DMS53 (cell line): ENCODE measurements around the gene HERPUD2.

ENCODE experiments used
- DNase-seq: peaks from one replicate; lab custom pipeline; 2025; lab: John Stamatoyannopoulos, UW

HERPUD2 gene, protein sequence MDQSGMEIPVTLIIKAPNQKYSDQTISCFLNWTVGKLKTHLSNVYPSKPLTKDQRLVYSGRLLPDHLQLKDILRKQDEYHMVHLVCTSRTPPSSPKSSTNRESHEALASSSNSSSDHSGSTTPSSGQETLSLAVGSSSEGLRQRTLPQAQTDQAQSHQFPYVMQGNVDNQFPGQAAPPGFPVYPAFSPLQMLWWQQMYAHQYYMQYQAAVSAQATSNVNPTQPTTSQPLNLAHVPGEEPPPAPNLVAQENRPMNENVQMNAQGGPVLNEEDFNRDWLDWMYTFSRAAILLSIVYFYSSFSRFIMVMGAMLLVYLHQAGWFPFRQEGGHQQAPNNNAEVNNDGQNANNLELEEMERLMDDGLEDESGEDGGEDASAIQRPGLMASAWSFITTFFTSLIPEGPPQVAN

DNA sequence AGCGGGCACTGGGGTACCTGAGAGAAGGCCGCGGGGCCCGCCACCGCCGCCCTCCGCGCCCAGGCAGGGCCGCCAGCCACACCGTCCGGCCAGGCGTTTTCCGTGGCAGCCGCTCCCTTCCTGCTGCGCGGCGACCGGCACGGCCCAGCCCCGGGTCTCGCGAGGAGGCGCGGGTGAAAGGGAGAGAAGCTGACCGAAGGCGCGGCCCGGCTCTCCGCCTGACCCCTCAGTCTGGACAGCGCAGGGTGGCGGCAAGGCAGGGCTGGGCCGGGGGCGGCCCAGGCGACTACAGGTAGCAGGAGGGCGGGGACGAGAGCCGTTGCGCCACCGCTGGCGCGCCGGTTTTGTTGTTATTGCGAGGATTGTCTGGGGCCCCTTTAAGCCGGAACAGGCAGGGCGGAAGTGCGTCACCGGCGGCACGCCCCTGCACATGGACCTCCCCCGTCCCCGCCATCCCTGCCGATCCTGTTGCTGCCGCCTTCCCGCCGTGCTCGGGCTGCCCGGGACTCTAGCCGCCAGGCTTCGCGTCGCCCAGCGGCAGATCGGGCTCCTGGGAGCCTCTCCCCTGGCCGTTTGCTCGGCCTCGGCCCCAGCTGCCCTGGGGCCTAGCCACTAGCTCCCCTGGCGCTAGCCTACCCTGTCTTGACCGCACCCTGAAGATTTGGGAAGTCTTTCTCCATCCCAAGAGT, at the start of gene HERPUD2:
Gene HERPUD2 (minus strand): TSS at position 352 of the 689 bp plus-strand sequence. CDS start 805 bp downstream, outside the sequence.
- peak; percentile 96 for DNase-seq

DNA sequence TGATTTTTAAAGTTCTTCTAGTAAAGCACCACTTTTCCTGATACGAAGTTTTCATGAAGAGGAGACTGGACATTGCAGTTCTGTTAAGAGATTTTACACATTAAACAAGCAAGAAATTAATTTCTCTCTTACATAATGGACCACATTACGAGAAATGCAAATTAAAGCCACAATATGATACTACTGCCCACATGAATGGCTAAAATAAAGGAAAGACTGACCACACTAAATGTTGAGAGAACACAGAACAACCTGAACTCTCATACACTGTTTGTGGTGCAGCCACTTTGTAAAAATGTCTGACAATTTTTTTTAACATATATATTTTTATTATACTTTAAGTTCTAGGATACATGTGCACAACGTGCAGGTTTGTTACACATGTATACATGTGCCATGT, 44.0 kb upstream of the HERPUD2 start:
- no peak for DNase-seq

DNA sequence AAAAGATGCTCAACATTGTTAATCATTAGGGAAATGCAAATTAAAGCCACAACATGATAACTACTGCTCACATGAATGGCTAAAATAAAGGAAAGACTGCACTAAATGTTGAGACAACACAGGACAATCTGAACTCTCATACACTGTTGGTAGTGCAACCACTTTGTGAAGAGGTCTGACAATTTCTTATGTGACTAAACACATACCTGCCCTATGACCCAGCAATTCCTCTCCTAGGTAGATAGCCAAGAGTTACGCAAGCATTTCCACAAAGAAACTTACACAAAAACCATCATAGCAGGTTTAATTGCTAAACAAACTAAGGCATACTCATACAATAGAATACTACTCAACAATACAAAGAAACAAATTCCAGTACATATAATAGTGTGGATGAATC, 41.8 kb upstream of the HERPUD2 start:
- no peak for DNase-seq

DNA sequence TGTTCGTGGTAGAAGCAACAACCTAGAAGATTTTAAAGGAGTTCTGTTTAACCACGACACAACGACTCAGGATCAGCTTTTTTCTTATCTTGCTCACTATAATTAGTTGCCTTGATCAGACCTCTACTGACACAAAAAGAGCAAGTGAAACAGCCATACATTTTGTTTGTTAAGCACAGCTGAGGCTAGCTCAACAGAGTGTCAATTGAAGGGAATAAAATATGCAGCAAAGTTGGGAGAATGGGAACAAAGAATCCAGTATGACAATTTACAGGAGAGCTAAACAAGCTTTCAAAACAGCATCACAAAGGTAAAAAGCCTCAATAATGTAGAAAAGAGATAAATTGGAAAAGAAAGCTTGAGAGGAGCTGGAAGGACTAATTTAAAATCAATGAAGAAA, 40.5 kb upstream of the HERPUD2 start:
- DNase-seq = no peak

DNA sequence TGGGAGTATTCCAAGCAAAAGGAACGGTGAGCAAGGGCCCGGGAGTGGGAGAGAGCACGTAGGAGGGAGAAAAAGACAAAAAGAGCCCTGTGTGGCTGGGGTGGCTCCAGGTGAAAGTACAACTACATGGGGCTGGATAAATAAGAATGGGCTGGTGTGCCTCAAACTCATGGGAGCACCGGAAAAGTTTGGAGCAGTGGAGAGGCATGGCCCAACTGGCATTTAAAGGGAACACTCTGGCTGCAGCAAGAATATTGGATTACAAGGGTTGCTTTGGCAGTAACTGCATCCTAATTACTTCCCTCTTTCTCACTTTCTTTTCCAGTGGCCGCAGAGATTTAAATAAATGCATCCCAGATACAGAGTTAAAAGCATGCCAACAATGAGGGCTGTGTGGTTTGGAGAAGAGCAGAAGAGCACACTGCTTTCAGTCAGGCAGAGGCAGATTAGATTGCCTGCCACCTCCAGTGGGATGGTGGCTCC, 39.1 kb upstream of the HERPUD2 start:
- DNase-seq = no peak

DNA sequence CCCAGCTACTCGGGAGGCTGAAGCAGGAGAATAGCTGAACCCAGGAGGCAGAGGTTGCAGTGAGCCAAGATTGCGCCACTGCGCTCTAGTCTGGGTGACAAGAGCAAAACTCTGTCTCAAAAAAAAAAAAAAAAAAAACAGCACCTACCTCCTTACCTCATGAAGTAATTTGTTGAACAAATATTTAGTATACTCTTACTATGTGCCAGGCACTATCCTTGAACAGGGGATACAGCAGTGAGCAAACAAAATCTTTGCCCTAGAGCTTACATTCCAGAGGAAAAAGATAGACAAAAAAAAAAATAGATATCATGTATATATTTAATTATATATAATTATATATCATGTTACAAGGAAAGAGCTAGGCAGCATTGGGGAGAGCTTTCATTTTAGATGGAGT, 36.4 kb upstream of the HERPUD2 start:
- DNase-seq = peak; percentile 9

DNA sequence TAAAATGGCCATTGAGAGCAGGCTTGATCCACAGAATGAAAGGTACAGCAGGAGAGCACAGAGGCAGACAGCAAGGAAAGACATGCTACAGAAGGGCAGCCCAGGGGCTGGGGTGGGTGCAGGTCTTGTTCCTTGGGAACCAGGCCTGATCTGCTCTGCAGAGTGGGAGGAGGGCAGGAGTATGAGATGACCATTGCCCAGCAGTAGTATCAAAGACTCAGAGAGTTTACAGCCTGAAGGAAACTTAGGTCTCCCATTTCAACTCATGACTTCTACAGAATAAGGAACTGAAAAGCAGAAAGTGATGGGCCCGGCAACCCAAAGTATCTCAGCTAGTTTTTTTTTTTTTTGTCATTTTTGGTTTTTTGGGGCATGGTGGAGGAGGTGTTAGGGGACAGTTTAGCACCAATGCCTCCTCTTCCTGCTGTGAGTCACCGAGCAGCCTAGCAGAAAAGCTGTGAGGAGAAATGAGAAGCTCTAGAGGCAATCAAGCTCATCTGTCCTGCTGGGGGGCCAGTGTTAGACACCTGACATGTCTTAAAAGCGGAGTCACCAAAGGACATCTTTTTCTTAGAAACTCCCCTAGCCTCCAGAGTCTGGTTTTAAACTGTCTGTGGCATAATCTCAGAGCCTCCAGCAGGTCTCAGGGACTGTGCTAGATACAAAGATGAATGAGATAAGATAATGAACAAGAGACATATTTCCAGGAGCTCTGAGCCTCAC, 34.3 kb upstream of the HERPUD2 start:
- no peak for DNase-seq

DNA sequence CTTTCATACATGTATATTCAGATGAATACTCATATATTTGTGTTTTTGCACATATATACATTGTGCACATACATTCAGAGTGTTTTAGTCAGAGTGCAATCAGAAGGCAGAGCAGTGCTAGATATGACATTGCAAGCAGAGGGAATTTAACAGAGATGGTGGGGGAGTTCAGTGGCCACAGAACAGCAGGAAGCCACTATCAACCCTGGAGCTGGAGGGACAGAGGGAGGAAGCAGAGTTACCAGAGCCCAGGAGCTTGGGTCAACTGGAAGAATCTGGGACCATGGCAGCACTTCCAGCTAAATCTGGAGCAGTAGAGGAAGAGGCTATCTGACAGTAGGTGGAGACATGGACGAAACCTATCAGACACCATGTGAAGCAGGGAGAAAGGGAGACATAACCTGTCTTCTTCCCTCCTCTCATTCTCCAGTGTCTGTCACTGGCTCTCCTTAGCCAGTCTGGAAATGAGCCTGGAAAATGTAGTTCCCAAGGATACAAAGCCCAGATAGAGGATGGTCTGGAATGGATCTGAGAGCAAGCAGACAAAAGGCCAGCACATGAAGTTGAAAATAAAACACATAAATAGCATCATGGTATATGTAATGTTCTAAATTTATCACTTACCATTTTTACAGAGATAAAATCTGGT, 33.6 kb upstream of the HERPUD2 start:
- no peak for DNase-seq

DNA sequence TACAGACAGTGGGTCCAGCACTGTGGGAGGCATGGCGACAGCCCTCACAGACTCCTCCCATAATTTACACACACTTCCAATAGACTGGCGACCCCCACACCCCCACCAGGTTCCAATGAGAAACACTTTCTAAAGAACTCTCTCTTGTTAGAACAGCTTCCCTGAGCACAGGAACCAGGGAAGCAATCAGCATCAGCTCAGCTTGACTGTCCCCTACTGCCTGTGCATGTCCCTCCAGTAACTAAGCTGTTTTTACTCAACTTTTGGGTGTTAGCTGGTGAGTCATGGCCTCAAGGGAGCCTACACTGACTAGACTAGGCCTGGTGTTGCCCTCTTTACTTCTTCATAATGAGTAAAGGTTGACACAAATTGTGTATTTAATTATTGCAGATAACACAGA, 32.6 kb upstream of the HERPUD2 start:
- DNase-seq = no peak

DNA sequence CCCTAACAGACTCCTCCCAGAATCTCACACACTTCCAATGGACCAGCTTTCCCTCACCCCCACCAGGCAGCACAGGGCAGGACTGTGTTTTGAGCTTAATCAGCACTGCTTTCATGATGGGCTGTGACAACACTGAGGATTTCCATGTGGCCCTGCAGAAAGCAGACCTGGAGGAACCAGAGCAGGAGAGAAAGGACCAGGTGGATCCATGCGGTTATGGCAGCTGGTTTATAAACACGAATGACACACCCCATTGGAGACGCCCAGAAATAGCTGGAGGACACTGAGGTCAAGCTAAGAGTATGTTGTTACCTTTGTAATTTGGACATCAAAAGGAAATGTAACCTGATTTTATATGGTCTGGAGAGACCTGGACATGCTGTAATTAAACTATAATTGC, 31.7 kb upstream of the HERPUD2 start:
- DNase-seq = no peak

DNA sequence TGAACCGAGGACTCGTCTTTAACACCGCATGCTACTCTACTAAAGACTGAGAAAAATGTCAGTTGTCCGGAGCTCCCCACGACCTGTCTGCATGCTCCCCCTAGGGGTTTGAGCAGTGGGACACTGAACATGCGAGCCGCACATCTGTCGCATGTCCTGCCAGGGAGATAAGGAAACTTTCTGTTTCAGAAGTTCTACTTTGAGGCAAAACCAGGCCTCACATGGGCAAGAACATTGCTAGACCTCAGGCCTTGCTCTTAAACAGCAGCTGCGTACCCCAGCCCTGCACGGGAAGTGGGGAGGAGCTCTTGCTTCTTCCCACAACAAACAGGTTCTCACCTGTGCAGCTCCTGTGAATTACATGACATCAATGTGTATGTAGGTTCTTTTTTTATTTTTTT, 30.3 kb upstream of the HERPUD2 start:
- DNase-seq = no peak

DNA sequence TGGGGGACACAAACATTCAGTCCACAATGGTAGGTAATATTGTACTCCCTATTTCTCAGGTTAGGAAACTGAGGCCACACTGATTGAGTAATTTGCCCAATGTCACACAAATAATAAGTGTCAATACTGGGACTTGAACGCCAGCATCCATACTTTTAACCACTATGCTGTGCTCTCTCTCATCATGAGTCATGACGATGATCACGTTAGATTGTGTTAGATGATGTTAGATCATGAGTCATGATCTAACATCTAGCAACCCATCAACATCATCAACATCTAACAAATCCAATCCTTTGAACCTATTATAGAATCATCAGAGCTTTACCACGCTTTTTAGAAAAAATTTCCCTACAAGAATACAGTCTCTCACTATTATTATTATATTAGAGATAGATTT, 28.1 kb upstream of the HERPUD2 start:
- DNase-seq = peak; percentile 16

DNA sequence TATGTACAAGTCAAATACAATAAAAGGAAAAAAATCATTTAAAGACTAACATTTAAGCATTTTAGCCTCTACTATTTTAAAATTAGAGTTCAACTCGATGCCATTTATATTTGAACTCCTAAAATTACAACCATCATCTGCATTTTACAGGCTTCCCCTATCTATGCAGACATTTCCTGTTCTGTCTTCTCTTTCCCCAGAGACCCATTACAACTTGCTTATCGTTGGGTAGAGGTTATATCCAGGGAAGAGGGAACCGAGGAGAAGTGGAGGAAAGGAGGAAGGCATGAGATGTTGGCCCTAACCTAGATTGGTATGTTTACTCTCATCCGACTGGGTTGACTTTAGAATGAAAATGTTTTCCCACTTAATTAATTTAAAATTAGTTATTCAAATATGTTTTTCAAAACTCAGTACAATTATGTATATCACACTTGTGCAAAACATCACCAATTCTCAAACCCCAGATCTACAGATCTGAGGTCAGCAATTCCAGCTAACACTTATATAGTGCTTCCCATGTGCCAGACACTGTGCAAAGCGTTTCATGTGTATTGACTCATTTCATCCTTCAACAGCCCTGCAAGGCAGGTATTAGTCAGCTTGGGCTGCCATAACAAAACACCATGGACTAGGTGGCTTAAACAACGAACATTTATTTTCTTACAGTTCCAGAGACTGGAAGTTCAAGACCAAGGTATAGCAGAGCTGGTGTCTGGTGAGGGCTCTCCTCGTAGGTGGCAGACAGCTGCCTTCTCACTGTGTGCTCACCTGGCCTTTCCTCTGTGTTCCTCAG, 27.3 kb upstream of the HERPUD2 start:
- no peak for DNase-seq

DNA sequence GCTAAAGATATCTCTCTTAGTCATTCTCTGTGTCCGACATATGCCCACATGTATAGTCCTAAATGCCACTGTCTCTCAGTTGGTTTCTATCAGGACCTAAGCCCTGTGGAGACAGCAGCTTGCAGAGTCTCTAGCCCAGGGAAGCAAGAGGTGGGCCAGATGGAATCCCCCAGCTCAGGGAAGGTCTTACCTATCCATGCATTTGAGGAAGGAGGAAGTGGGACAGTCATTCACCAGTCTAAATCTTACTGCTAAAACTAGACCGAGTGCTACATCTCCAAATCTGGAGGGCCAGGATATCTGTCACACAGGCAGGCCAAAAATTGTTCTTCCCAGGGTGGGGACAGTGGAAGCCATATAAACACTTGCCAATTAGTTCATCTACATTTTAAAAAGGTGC, 26.4 kb upstream of the HERPUD2 start:
- no peak for DNase-seq

DNA sequence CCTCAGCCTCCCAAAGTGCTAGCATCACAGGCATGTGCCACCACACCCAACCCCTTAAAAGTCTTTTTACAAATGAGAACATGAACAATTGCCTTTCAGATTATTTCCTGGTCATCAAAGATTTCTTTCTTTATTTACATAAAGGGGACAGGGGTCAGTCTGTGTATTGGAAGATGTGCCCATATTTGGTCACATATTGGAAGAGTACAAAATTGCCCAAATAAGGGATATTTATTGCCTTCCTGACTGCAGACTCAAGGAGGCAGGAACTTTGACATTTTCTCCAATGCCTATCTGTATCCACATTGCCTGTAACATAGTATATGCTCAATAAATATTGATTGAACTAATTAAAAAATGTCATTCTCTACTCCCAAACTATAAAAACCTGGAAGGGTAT, 25.9 kb upstream of the HERPUD2 start:
- DNase-seq = no peak

DNA sequence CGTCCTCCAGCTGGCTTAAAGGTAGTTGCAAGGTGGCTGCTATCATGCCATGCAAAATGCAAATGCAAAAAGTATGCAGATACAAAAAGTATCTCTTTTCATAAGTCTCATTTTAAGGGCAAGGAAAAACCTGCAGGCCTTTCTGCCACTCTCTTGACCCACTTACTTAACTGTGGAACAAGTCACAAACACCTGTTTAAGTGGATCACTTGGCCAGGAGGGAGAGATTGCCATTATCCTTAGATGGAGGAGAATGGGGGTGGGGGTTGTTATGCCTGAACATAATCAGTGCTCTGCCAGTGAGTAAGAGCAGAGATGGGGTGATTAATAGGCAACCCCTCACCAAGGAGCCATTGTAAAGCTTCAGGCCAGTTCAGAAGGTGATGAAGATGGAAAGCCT, 25.1 kb upstream of the HERPUD2 start:
- no peak for DNase-seq

DNA sequence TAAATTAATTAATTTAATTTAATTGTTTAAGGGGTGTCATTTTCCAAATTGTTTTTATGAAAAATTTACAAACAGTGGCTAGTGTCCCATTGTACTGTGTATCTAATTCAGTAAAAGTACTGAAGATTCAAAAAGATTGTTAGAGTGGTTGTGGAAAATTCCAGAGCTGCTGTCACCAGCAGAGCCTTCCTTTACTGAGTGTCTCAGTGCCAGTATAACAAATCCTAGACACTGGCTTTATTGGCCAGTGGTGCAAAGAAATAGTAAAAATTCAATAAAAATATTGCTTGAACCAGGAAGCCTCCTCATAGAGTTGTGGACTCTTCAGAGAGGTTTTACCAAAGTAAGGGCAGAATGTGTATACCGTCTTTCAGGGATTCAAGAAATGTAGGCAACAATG, 23.1 kb upstream of the HERPUD2 start:
- DNase-seq = no peak

DNA sequence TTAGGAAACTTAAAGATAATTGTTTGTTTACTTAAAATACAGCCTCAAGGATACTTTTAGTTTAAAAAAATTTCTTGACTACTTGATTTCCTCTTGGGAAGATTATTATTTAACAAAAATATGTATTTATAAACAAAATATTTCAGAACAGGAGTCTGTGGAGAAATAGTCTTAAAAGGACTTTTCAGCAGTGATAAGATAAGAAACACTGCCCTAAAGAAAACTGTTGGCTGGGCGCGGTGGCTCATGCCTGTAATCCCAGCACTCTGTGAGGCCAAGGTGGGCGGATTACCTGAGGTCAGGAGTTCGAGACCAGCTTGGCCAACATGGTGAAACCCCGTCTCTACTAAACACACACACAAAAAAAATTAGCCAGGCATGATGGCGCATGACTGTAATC, 22.6 kb upstream of the HERPUD2 start:
- DNase-seq = no peak

DNA sequence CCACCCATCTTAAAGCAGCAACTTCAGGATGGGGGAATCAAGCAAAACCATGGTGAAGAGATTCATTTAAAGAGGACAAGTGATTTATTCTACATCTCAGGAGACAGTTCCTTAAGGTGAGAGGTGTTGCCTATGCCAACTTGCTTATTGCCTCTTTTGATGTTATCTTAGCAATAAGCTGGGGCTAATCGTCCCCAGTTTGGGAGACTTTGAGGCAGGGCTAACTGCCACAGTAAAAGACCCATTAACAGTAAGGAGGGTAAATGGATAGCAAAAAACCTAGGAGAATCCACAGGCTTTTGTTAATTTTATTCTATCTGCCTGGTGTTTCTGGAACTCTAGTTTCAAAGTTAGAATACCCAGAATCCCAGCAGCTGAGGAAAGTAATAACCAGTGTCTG, 22.1 kb upstream of the HERPUD2 start:
- DNase-seq = no peak

DNA sequence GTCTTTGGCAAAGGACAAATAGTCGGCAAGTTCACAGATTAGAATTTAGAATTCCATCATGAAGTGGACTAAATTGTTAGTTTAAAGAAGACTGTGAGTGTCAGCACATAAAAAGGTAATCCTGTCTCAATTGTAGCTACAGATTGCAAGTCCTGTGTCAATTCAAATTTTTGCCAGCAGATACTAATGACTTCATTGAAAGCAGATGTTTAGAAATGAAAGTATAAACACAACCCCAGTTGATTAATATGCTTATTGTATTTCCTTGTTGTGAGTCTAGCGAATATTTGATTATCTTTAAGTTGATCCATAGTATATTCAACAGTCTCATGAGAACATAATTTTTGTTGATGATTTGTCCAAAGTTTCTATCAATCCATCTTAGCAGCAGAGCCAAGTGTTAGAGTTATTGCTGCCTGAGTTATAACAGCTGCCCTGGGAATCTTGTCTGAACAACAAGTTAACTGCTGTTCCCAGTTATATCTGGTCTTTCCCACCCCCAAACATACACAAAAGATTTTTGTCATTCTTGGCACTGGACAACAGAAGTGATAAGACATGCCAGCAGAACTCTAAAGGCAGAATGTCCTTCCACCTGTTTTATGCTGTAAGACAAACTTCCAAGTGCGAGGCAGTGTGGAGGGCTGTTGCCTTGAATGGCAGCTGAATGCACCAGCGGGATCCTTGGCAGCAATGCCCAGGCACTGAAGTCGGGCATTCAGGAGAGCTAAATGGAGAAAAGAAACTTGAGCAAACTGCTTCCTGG, 21.3 kb upstream of the HERPUD2 start:
- no peak for DNase-seq

DNA sequence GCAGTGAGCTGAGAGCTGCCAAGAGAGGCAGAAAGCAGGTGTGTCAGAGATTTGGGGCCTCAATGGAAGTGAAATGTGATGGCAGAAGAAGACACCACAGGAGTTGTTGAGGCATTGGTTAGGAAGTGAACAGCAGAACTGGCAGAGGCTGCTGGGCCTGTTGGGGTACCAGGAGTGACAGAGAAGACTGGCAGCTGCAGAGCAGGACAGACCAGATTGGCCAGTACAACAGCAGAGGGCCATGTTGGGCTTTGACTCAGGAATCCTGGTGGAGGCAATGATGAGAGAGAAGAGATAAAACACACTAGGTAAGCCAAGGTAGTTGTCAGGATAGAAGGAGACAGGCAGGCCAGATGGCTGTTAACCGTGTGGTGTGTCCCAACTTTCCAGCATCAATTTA, 19.9 kb upstream of the HERPUD2 start:
- peak; percentile 30 for DNase-seq
